IPS DF 6.9 (cell line): ENCODE measurements around the gene ZNF133.
A peak's percentile ranks its signal among the peaks of the same experiment; 100 is the strongest.
"Not testable (repeated sequence)": the region's sequence is repeated elsewhere in the genome, so short reads cannot be mapped to it uniquely, and the experiment has no call there.

Experiments used
- DNase-seq: peaks from one replicate; pipeline ENCODE4 v3.0.0-alpha.2; 2013; ENCODE audit warnings: low read depth, low spot score
- H3K27ac ChIP-seq: one replicate; pipeline ENCODE4 v1.5.1; 2013; ENCODE audit warnings: low read length, control low read depth
- H3K27me3 ChIP-seq: 2 replicates; pipeline ENCODE4 v1.6.1; 2013; ENCODE audit warnings: mild to moderate bottlenecking, low read length; ENCODE audit not compliant: control insufficient read depth, insufficient read depth
- H3K36me3 ChIP-seq: 2 replicates; pipeline ENCODE4 v1.6.1; 2013; ENCODE audit warnings: low read length; ENCODE audit not compliant: control insufficient read depth, insufficient read depth
- H3K4me1 ChIP-seq: 2 replicates; pipeline ENCODE4 v1.6.1; 2013; ENCODE audit warnings: low read length; ENCODE audit not compliant: control insufficient read depth, insufficient read depth
- H3K4me3 ChIP-seq: 2 replicates; pipeline ENCODE4 v1.5.1; 2013; ENCODE audit warnings: mild to moderate bottlenecking, low read length
- H3K9me3 ChIP-seq: 2 replicates; pipeline ENCODE4 v1.6.1; 2013; ENCODE audit warnings: low read length, inconsistent platforms; ENCODE audit not compliant: control insufficient read depth, insufficient read depth
- WGBS: extraction: QIAGEN DNeasy Blood & Tissue Kit; methylation state at CpG from one replicate; pipeline ENCODE4 v1.1.7; 2013; ENCODE audit warnings: mixed read lengths, missing lambda C conversion rate; ENCODE audit not compliant: insufficient read length, insufficient coverage; 5-methylcytosine and 5-hydroxymethylcytosine counted together

The ZNF133 gene

DNA sequence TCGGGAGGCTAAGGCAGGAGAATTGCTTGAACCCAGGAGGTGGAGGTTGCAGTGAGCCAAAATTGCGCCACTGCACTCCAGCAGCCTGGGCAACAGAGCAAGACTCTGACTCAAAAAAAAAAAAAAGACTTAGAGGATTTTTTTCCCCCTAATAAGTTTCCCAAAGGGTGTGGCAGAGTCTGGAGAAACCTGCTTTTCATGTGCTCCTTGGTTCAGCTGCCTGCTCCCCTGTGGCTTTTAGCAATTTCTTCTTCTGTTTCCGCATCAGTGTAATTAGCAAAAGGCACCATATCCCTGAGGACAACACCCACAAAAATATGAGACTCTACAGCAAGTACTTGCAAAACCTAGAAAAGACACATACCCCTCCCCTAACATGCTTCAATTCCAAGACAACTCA lies 28.6 kb upstream of the ZNF133 start:
- no CpG with 5 or more reads among the region's 3 CpGs for WGBS
- H3K9me3 ChIP-seq = no peaks in the 10 kb centered on the region
- no peak overlapping the region for H3K27ac ChIP-seq
- no peak overlapping the region for H3K4me3 ChIP-seq
- H3K36me3 ChIP-seq = no peaks in the 10 kb centered on the region
- no peaks in the 10 kb centered on the region for H3K27me3 ChIP-seq
- no peaks in the 10 kb centered on the region for H3K4me1 ChIP-seq
- no peak for DNase-seq

DNA sequence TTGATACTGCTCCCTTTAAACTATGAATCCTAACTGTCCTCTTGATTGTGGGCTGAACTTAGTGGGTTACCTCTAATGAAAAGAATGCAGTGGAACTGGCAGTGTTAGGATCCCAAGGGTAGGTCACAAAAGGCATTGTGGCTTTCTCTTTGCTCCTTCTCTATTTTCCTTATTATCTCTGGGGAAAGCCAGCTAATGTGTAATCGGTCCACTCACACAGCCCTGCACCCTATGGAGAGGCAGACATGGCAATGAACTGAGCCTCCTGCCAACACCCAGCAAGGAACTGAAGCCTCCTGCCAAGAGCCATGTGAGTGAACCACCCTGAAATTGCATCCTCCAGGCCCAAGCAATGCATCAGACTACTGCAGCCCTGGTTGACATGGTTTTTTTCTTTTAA lies 24.6 kb upstream of the ZNF133 start:
- WGBS = no CpG with 5 or more reads among the region's 1 CpG
- no peaks in the 10 kb centered on the region for H3K9me3 ChIP-seq
- DNase-seq = no peak

DNA sequence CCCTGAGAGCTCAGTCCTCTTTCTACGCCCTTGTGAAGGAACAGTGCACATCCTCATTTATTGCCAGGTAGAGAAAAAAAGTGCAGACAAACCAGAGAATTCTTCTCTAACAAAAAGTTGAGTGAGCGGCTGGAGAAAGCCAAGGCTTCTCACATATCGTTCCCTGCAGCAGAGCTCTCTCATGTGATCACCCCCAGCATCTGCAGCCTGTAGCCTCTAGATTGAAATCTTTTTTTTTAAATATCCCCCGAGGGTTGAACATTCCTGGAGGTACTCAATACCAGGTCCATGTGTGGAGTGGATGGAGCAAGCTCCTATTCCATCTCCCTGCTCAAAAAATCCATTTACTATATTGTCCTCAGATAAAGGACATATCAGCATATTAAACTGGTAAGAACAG lies 22.9 kb upstream of the ZNF133 start:
- H3K4me1 ChIP-seq = no peaks in the 10 kb centered on the region
- no peaks in the 10 kb centered on the region for H3K9me3 ChIP-seq
- H3K36me3 ChIP-seq = no peaks in the 10 kb centered on the region
- H3K27me3 ChIP-seq = no peaks in the 10 kb centered on the region
- no peak overlapping the region for H3K27ac ChIP-seq
- H3K4me3 ChIP-seq = no peak overlapping the region
- no peak for DNase-seq
- no CpG with 5 or more reads among the region's 4 CpGs for WGBS

More for the DNA sequence above, 24.6 kb upstream of the ZNF133 start:
- no peaks in the 10 kb centered on the region for H3K27me3 ChIP-seq
- H3K27ac ChIP-seq = no peak overlapping the region
- H3K4me1 ChIP-seq = no peaks in the 10 kb centered on the region
- H3K4me3 ChIP-seq = no peak overlapping the region
- no peaks in the 10 kb centered on the region for H3K36me3 ChIP-seq

DNA sequence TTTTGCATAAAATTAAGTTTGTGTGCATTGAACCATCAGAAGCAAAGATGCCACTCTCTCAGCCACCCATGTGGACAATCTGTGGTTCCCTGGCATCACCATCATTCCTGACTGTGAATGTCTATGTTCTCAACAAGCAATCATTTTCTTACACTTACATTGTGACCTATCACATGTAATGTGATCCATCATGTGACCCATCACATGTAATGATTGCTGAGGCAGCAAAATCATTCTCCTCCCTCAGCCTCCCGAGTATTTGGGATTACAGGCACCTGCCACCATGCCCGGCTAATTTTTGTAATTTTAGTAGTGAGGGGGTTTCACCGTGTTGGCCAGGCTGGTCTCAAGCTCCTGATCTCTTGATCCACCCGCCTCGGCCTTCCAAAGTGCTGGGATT lies 22.0 kb upstream of the ZNF133 start:
- no peak for DNase-seq
- no CpG with 5 or more reads among the region's 5 CpGs for WGBS
- no peak overlapping the region for H3K27ac ChIP-seq

GRCh38 chr20:18267815-18268214 lies 20.5 kb upstream of the ZNF133 start:
- Histone ChIP-seq H3K9me3 (no peaks in the 10 kb centered on the region), H3K27me3 (no peaks in the 10 kb centered on the region), H3K36me3 (no peaks in the 10 kb centered on the region), H3K27ac (no peak overlapping the region), H3K4me1 (no peaks in the 10 kb centered on the region), H3K4me3 (no peak overlapping the region)
- DNase-seq = no peak
- WGBS = no CpG with 5 or more reads among the region's 7 CpGs

More for the DNA sequence above, 22.0 kb upstream of the ZNF133 start:
- no peak overlapping the region for H3K4me3 ChIP-seq
- no peaks in the 10 kb centered on the region for H3K36me3 ChIP-seq
- no peaks in the 10 kb centered on the region for H3K9me3 ChIP-seq
- H3K4me1 ChIP-seq = no peaks in the 10 kb centered on the region
- no peaks in the 10 kb centered on the region for H3K27me3 ChIP-seq

- Histone ChIP-seq H3K27me3 (no peaks in the 10 kb centered on the region), H3K27ac (no peak overlapping the region), H3K4me1 (no peaks in the 10 kb centered on the region), H3K4me3 (no peak overlapping the region), H3K9me3 (no peaks in the 10 kb centered on the region), H3K36me3 (no peaks in the 10 kb centered on the region)
- no peak for DNase-seq
- WGBS = no CpG with 5 or more reads among the region's 2 CpGs
Observed at GRCh38 chr20:18271160-18271559, 17.2 kb upstream of the ZNF133 start.

DNA sequence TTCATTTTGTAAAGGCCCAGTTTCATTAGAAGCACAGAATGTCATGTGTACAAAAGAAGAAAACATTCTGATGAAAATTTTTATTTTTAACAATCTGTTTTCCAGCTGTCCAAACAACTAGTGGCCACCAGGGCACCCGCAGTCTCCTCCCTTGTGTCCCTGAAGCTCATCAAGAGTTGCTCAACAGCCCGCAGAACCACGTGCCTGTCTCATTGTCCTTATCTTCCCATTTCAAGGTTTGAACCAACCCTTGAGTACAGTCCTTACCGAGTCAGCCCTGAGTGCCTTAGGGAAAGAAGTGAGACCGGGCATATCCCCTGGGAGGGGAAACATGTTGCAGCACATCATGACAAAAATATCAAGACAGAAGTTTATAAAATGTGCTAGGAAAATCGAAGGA lies 15.9 kb upstream of the ZNF133 start:
- Histone ChIP-seq H3K27ac (no peak overlapping the region), H3K9me3 (no peaks in the 10 kb centered on the region), H3K4me3 (no peak overlapping the region), H3K27me3 (no peaks in the 10 kb centered on the region), H3K4me1 (no peaks in the 10 kb centered on the region), H3K36me3 (no peaks in the 10 kb centered on the region)
- WGBS = no CpG with 5 or more reads among the region's 6 CpGs
- DNase-seq = no peak

- Histone ChIP-seq H3K4me3 (no peak overlapping the region), H3K36me3 (no peaks in the 10 kb centered on the region), H3K27me3 (no peaks in the 10 kb centered on the region), H3K4me1 (no peaks in the 10 kb centered on the region), H3K9me3 (no peaks in the 10 kb centered on the region), H3K27ac (no peak overlapping the region)
- no peak for DNase-seq
Observed at GRCh38 chr20:18273738-18274137, 14.6 kb upstream of the ZNF133 start.

- H3K27ac ChIP-seq, H3K36me3 ChIP-seq, H3K4me1 ChIP-seq, DNase-seq, H3K4me3 ChIP-seq, H3K9me3 ChIP-seq, H3K27me3 ChIP-seq: not testable (repeated sequence)
- WGBS = no CpG with 5 or more reads among the region's 7 CpGs
Observed at GRCh38 chr20:18275960-18276359, 12.4 kb upstream of the ZNF133 start.

DNA sequence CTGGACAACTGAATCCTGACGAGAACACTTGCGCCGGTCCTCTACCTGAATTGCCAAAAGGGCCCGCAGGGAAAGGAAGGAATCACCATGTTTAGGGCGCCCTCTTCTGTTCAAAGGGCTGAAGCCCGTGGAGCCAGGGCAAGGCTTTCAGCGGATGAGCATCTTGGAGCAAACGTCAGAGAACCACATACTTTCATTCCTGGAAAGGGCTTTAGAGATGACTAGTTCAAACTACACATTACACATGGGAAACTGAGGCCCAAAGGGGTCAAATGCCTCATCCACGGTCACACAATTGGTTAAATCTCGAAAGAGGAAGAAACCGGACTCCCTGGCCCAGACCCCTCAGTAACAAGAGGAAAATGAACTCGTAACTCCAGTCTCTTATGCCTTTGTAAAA lies 11.5 kb upstream of the ZNF133 start:
- WGBS = no CpG with 5 or more reads among the region's 12 CpGs
- no peak overlapping the region for H3K4me3 ChIP-seq

GRCh38 chr20:18279242-18279641 lies 9.1 kb upstream of the ZNF133 start:
- H3K27ac ChIP-seq = no peak overlapping the region
- no peak for DNase-seq
- no peak overlapping the region for H3K4me3 ChIP-seq
- H3K9me3 ChIP-seq = no peaks in the 10 kb centered on the region
- no peaks in the 10 kb centered on the region for H3K36me3 ChIP-seq
- WGBS = no CpG with 5 or more reads among the region's 2 CpGs
- H3K27me3 ChIP-seq = no peaks in the 10 kb centered on the region
- no peaks in the 10 kb centered on the region for H3K4me1 ChIP-seq

More for the DNA sequence above, 11.5 kb upstream of the ZNF133 start:
- Histone ChIP-seq H3K4me1 (no peaks in the 10 kb centered on the region), H3K27ac (no peak overlapping the region), H3K36me3 (no peaks in the 10 kb centered on the region), H3K9me3 (no peaks in the 10 kb centered on the region), H3K27me3 (no peaks in the 10 kb centered on the region)
- peak; percentile 79 for DNase-seq
